CD14-positive monocyte (primary cell): ENCODE results near the gene C9orf153. TPM values are rescaled to one million over a fixed set of nuclear protein-coding genes. Genes with fewer than 3 reads are reported as not detected.

Experiments
- DNase-seq, 3 donors: peaks; one replicate each; pipeline ENCODE4 v3.0.0-alpha.2; 2011 to 2022
- H2AFZ ChIP-seq: 2 replicates; pipeline ENCODE4 v1.6.0; 2012; ENCODE audit warnings: mild to moderate bottlenecking, low read depth, low read length, inconsistent platforms; ENCODE audit not compliant: insufficient read depth, poor library complexity, severe bottlenecking
- H3K27ac ChIP-seq, 2 donors: 1 replicate in 1 of 2; 2 replicates in 1 of 2; pipeline ENCODE4 v1.5.1; 2012 to 2013; ENCODE audit warnings: low read length in 2 of 2, control low read depth in 1 of 2, inconsistent platforms in 1 of 2, low read depth in 1 of 2, mild to moderate bottlenecking in 1 of 2
- H3K27me3 ChIP-seq, 2 donors: one replicate each; pipeline versions ENCODE4 v1.6.0 to v1.6.1; 2011 to 2013; ENCODE audit warnings: low read length in 2 of 2; ENCODE audit not compliant: control insufficient read depth in 2 of 2, insufficient read depth in 2 of 2
- H3K36me3 ChIP-seq, 2 donors: replicated peaks in 1 of 2; 1 replicate in 1 of 2; 2 replicates in 1 of 2; pipeline versions ENCODE4 v1.5.1 to v1.6.1; 2012 to 2013; ENCODE audit warnings: low read length in 2 of 2, control low read depth in 1 of 2, inconsistent platforms in 1 of 2, mild to moderate bottlenecking in 1 of 2; ENCODE audit not compliant: insufficient read depth in 2 of 2, control insufficient read depth in 1 of 2
- H3K4me1 ChIP-seq, 2 donors: 1 replicate in 1 of 2; 2 replicates in 1 of 2; pipeline versions ENCODE4 v1.5.1 to v1.6.1; 2012 to 2013; ENCODE audit warnings: low read length in 2 of 2, control low read depth in 1 of 2, inconsistent platforms in 1 of 2, mild to moderate bottlenecking in 1 of 2, moderate library complexity in 1 of 2; ENCODE audit not compliant: insufficient read depth in 2 of 2, control insufficient read depth in 1 of 2
- H3K4me2 ChIP-seq: replicated peaks from 2 replicates; pipeline ENCODE3; 2012; ENCODE audit warnings: low read length, moderate library complexity, mild to moderate bottlenecking; ENCODE audit not compliant: poor library complexity, severe bottlenecking; ENCODE audit errors: extremely low read depth
- H3K4me3 ChIP-seq, 3 experiments: fragments of 200-600 bp in 1 of 3; sonication (generic) in 1 of 3; replicated peaks in 1 of 3; 1 replicate in 2 of 3; 2 replicates in 1 of 3; pipeline ENCODE4 v1.5.1; 2011 to 2013; ENCODE audit warnings: low read length in 3 of 3, mild to moderate bottlenecking in 3 of 3, control low read depth in 2 of 3, low read depth in 2 of 3, inconsistent platforms in 1 of 3, moderate library complexity in 1 of 3
- H3K79me2 ChIP-seq: 2 replicates; pipeline ENCODE4 v1.6.0; 2012; ENCODE audit warnings: mild to moderate bottlenecking, control low read depth, inconsistent platforms, low read length, moderate library complexity; ENCODE audit not compliant: insufficient read depth
- H3K9ac ChIP-seq: 2 replicates; pipeline ENCODE4 v1.6.0; 2017; ENCODE audit warnings: low read length, mild to moderate bottlenecking; ENCODE audit not compliant: insufficient read depth, poor library complexity, severe bottlenecking
- H3K9me3 ChIP-seq, 2 donors: replicated peaks in 1 of 2; 1 replicate in 1 of 2; 2 replicates in 1 of 2; pipeline versions ENCODE4 v1.5.1 to v1.6.1; 2012 to 2013; ENCODE audit warnings: low read length in 2 of 2, control low read depth in 1 of 2; ENCODE audit not compliant: control insufficient read depth in 1 of 2, insufficient read depth in 1 of 2
- H4K20me1 ChIP-seq: 2 replicates; pipeline ENCODE4 v1.6.0; 2012; ENCODE audit warnings: mild to moderate bottlenecking, low read length, control low read depth, moderate library complexity; ENCODE audit not compliant: insufficient read depth
- H3K27ac Mint-ChIP-seq, 7 donors: one replicate each; pipeline ENCODE4 v1.8.0; 2020; ENCODE audit warnings: mild to moderate bottlenecking in 7 of 7, mixed read lengths in 7 of 7, moderate library complexity in 6 of 7, inconsistent platforms in 2 of 7
- H3K27me3 Mint-ChIP-seq, 3 donors: one replicate each; pipeline ENCODE4 v1.8.0; 2021 to 2022; ENCODE audit warnings: low read depth in 3 of 3, mild to moderate bottlenecking in 3 of 3, mixed read lengths in 3 of 3, moderate library complexity in 3 of 3, inconsistent platforms in 1 of 3
- H3K36me3 Mint-ChIP-seq, 2 donors: one replicate each; pipeline ENCODE4 v1.8.0; 2020; ENCODE audit warnings: mixed read lengths in 2 of 2, inconsistent platforms in 1 of 2, mild to moderate bottlenecking in 1 of 2
- H3K4me1 Mint-ChIP-seq: one replicate; pipeline ENCODE4 v1.8.0; 2020; ENCODE audit warnings: mild to moderate bottlenecking, mixed read lengths
- H3K4me3 Mint-ChIP-seq, 2 donors: one replicate each; pipeline ENCODE4 v1.8.0; 2020; ENCODE audit warnings: mild to moderate bottlenecking in 2 of 2, mixed read lengths in 2 of 2, moderate library complexity in 1 of 2
- H3K9me3 Mint-ChIP-seq, 7 donors: one replicate each; pipeline ENCODE4 v1.8.0; 2020 to 2022; ENCODE audit warnings: mixed read lengths in 7 of 7, mild to moderate bottlenecking in 6 of 7, moderate library complexity in 6 of 7, inconsistent platforms in 2 of 7
- WGBS: methylation state at CpG from one replicate; pipeline ENCODE4 v1.1.5; 2013; ENCODE audit warnings: missing lambda C conversion rate; ENCODE audit not compliant: insufficient coverage; 5-methylcytosine and 5-hydroxymethylcytosine counted together
- intact Hi-C, 2 donors: fragments of 100-400 bp; cut with micrococcal nuclease; formaldehyde crosslinking; loops; one replicate each; pipeline versions ENCODE4 v1.15.0 to v1.15.1; 2023
- polyA plus RNA-seq, 3 donors: library from polyadenylated mRNA; depleted of rRNA in 1 of 3; unstranded in 2 of 3; stranded (reverse) in 1 of 3; fragments of 300-500 nt in 2 of 3; fragments of >200 nt in 1 of 3; fragmentation: Illumina TruSeq in 2 of 3; gene quantifications; 1 replicate in 2 of 3; 2 replicates in 1 of 3; pipeline ENCODE4 v1.2.3, GENCODE V29; 2012 to 2021
- TF ChIP-seq, protein P1 (sequence below): fragments of 200-600 bp; IDR thresholded peaks from one replicate; pipeline ENCODE4 v1.8.0; 2022; ENCODE audit warnings: antibody characterized with exemption, mild to moderate bottlenecking

C9orf153 gene
- polyA plus RNA-seq, 3 donors = not detected

- Histone ChIP-seq H4K20me1 (peaks cover 57% of the 10 kb centered on the region), H3K9ac (no peak overlapping the region), H3K9me3 (no peaks in the 10 kb centered on the region), H3K36me3 (peaks cover 21 to 34% of the 10 kb centered on the region in 2 donors), H2AFZ (no peak overlapping the region), H3K27me3 (no peaks in the 10 kb centered on the region), H3K79me2 (peaks cover 31% of the 10 kb centered on the region), H3K4me1 (peaks cover 0 to 2% of the 10 kb centered on the region in 2 donors), H3K27ac (no peak overlapping the region), H3K4me2 (no peak overlapping the region), H3K4me3 (no peak overlapping the region)
- Mint-ChIP-seq H3K9me3 (peaks cover 0 to 3% (median 0%) of the 10 kb centered on the region in 7 donors), H3K27me3 (peaks cover 0 to 2% (median 0%) of the 10 kb centered on the region in 3 donors), H3K4me3 (no peak overlapping the region), H3K36me3 (peaks cover 26 to 30% of the 10 kb centered on the region in 2 donors), H3K27ac (no peak overlapping the region), H3K4me1 (peaks cover 12% of the 10 kb centered on the region)
- intact Hi-C loops = no loop called here
- TF ChIP-seq, protein P1, sequence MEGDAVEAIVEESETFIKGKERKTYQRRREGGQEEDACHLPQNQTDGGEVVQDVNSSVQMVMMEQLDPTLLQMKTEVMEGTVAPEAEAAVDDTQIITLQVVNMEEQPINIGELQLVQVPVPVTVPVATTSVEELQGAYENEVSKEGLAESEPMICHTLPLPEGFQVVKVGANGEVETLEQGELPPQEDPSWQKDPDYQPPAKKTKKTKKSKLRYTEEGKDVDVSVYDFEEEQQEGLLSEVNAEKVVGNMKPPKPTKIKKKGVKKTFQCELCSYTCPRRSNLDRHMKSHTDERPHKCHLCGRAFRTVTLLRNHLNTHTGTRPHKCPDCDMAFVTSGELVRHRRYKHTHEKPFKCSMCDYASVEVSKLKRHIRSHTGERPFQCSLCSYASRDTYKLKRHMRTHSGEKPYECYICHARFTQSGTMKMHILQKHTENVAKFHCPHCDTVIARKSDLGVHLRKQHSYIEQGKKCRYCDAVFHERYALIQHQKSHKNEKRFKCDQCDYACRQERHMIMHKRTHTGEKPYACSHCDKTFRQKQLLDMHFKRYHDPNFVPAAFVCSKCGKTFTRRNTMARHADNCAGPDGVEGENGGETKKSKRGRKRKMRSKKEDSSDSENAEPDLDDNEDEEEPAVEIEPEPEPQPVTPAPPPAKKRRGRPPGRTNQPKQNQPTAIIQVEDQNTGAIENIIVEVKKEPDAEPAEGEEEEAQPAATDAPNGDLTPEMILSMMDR = no peak
- WGBS = 100% methylated on average over 1 of the region's 3 CpGs
- no peak for DNase-seq
These were observed 16.5 kb upstream of the C9orf153 start for GRCh38 chr9:86275962-86276361.

- peaks cover 49% of the 10 kb centered on the region for H4K20me1 ChIP-seq
- no peak overlapping the region for H2AFZ ChIP-seq
- H3K4me1 ChIP-seq = no peaks in the 10 kb centered on the region
- no peak overlapping the region for H3K4me3 ChIP-seq
- intact Hi-C loops = no loop called here
- H3K27me3 ChIP-seq = no peaks in the 10 kb centered on the region
- peaks cover 0 to 2% (median 0%) of the 10 kb centered on the region in 3 donors for H3K27me3 Mint-ChIP-seq
- WGBS = 97% methylated on average over 3 of the region's 7 CpGs
- peaks cover 22% of the 10 kb centered on the region for H3K79me2 ChIP-seq
- H3K27ac ChIP-seq = no peak overlapping the region
- TF ChIP-seq, protein P1 = no peak
- peaks cover 9% of the 10 kb centered on the region for H3K4me1 Mint-ChIP-seq
- no peak for DNase-seq
- H3K9me3 Mint-ChIP-seq = peaks cover 0 to 3% (median 0%) of the 10 kb centered on the region in 7 donors
- peaks cover 26 to 30% of the 10 kb centered on the region in 2 donors for H3K36me3 Mint-ChIP-seq
- no peaks in the 10 kb centered on the region for H3K9me3 ChIP-seq
- no peak overlapping the region for H3K9ac ChIP-seq
- H3K36me3 ChIP-seq = peaks cover 22 to 33% of the 10 kb centered on the region in 2 donors
- no peak overlapping the region for H3K27ac Mint-ChIP-seq
- no peak overlapping the region for H3K4me3 Mint-ChIP-seq
- no peak overlapping the region for H3K4me2 ChIP-seq
These were observed 15.6 kb upstream of the C9orf153 start for GRCh38 chr9:86274821-86275643.
